ENCODE results near the gene ALG14. TPM values are rescaled to one million over a fixed set of nuclear protein-coding genes. Genes with fewer than 3 reads are reported as not detected.
"Not testable (repeated sequence)": the region's sequence is repeated elsewhere in the genome, so short reads cannot be mapped to it uniquely, and the experiment has no call there.

ALG14 gene
- total RNA-seq, 1 experiment from 2014 or later = 2.1 TPM

DNA sequence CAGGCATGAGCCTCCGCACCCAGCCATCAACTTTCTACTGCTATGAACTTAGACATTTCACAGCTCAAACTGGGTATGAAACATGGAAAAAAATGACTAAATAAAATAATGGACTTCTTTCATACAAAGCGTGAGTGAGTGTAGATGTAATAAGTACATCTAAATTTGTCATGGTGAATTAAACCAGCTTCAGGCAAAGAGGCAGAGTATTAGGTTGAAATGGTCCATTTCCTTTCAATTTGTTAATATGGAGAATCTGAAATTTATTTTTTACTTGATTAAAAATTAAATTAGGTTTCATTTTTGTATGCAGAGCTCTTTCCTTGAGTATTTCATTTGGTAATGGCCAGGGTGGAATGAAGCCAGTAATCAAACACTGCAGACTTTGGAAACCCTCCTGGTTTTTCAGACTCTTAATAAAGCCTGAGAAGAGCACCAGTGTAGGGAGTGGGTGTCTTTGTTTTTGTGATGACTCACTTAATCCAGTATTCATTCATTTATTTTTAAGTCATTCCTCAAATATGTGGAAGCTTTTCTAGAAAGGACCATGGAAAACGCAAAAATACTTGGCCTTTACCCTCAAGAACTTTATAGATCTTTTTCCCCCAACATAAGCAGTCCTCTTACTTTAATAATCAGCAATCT, 49.2 kb downstream of the ALG14 start:
- Histone ChIP-seq H3K4me3 (no peak overlapping the region), H3K36me3 (peaks cover 23% of the 10 kb centered on the region), H3K9me3 (replicated peaks) (0 out of 2 replicates have a peak, but pooled peaks cover 5% of the 10 kb centered on the region), H3K27ac (peak overlapping the region; percentile 69), H3K27me3 (replicated peaks) (no peaks in the 10 kb centered on the region), H3K4me1 (replicated peaks) (peaks cover 73% of the 10 kb centered on the region)
- DNase-seq (ENCODE audit: low read depth in 1 of 2, low spot score in 2 of 2) = peak; percentile 50 to 86

DNA sequence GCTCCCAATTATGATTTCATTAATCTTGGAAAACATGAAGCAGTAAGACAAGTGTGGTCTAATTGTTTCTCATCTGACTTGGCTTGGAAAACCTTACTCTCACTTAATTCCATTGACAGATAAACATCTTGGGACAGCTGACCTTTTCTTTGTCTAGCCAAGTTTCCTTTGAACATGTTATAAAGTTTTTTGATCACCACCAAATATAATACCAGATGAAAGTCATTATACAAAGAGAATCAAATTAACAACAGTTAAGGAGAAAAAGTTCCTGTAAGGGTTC, 50.2 kb downstream of the ALG14 start:
- Histone ChIP-seq H3K9me3 (replicated peaks) (0 out of 2 replicates have a peak, but pooled peaks cover 5% of the 10 kb centered on the region), H3K27ac (peak overlapping the region; percentile 69), H3K4me3 (no peak overlapping the region), H3K27me3 (replicated peaks) (no peaks in the 10 kb centered on the region), H3K4me1 (replicated peaks) (peaks cover 73% of the 10 kb centered on the region), H3K36me3 (peaks cover 23% of the 10 kb centered on the region)
- DNase-seq (ENCODE audit: low read depth in 1 of 2, low spot score in 2 of 2) = peak in 1 of 2 experiments; percentile 23

DNA sequence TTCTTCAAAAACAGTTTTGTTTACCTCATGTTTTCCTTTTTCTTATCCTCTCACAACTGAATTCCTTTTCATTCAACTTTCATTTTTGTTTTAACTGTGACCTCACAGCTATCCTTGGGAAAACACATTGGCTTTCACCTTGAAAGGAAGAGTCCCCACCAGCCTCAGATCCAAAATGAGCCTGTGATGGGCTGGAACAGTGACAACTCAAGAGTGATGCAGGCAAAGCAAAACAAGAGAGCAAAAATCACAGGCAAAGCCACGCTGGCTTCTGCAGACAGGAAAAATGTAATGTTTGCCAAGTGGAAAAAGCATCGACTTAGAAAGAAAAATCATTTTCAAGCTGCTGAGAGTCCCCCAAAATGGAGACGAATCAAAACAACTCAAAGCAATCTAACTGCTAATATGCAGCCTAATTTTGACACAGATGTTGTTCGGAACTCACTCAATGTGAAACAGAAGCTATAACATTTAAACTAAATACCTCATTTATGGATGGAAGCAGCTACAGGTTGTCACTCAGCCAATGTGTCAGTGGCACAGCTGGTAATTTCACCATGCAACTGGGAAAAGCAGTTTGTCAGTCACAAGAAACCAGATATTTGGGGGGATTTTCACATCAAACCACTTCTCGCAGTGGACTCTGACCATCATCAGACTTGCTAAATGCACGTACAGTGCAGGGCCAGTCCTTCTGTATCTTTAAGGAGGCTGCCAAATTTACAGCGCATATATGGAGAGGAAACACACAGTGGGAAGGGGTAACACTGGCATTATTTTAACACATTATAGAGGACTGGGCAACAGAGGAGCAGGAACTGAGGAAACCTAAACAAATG, 50.7 kb downstream of the ALG14 start:
- Histone ChIP-seq H3K36me3 (peaks cover 23% of the 10 kb centered on the region), H3K27ac (peak overlapping the region; percentile 69), H3K9me3 (replicated peaks) (0 out of 2 replicates have a peak, but pooled peaks cover 5% of the 10 kb centered on the region), H3K4me1 (replicated peaks) (peaks cover 67% of the 10 kb centered on the region), H3K27me3 (replicated peaks) (no peaks in the 10 kb centered on the region), H3K4me3 (no peak overlapping the region)
- no peak for DNase-seq (ENCODE audit: low read depth in 1 of 2, low spot score in 2 of 2)

DNA sequence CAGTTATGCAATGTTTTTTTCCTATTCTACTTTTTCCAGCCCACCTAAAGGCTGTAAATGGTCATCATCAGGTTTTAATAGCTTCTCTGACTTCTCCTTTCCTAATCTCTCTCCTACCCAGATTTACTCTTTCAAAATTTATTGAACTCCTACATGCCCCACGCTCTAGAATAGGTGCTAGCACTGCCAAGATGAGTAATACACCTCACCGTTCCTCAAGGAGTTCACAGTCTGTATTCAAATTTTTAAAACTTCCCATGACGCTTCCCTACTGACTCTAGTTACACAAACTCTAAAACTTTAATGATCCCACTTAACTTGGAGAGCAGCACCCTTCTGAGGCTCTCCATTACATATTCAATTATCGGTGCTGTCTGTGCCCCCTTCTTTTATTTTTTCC, 51.6 kb downstream of the ALG14 start:
- Histone ChIP-seq H3K9me3 (replicated peaks) (0 out of 2 replicates have a peak, but pooled peaks cover 5% of the 10 kb centered on the region), H3K36me3 (peaks cover 16% of the 10 kb centered on the region), H3K27me3 (replicated peaks) (no peaks in the 10 kb centered on the region), H3K4me3 (no peak overlapping the region), H3K27ac (peak overlapping the region; percentile 69), H3K4me1 (replicated peaks) (peaks cover 58% of the 10 kb centered on the region)
- no peak for DNase-seq (ENCODE audit: low read depth in 1 of 2, low spot score in 2 of 2)

DNA sequence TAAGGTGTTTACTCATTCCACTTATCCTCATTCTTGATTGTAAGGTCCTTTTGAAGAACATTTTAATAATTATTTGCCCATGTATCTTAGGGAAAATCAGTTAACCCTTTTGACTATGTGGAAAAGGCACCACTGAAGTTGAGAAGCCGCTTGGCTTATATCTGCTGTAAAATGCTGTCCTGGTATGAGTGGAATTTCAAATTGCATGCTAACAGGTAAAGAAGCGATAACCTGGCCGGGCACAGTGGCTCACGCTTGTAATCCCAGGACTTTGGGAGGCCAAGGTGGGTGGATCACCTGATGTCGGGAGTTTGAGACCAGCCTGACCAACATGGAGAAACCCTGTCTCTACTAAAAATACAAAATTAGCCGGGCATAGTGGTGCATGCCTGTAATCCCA, 53.3 kb downstream of the ALG14 start:
- H3K4me3 ChIP-seq; H3K27me3 ChIP-seq (replicated peaks); H3K36me3 ChIP-seq; H3K9me3 ChIP-seq (replicated peaks); DNase-seq (ENCODE audit: low read depth in 1 of 2, low spot score in 2 of 2): not testable (repeated sequence)
- 0 out of 2 replicates have a peak overlapping the region, but pooled peaks have one; percentile 13 for H3K27ac ChIP-seq
- peaks cover 52% of the 10 kb centered on the region for H3K4me1 ChIP-seq (replicated peaks)

DNA sequence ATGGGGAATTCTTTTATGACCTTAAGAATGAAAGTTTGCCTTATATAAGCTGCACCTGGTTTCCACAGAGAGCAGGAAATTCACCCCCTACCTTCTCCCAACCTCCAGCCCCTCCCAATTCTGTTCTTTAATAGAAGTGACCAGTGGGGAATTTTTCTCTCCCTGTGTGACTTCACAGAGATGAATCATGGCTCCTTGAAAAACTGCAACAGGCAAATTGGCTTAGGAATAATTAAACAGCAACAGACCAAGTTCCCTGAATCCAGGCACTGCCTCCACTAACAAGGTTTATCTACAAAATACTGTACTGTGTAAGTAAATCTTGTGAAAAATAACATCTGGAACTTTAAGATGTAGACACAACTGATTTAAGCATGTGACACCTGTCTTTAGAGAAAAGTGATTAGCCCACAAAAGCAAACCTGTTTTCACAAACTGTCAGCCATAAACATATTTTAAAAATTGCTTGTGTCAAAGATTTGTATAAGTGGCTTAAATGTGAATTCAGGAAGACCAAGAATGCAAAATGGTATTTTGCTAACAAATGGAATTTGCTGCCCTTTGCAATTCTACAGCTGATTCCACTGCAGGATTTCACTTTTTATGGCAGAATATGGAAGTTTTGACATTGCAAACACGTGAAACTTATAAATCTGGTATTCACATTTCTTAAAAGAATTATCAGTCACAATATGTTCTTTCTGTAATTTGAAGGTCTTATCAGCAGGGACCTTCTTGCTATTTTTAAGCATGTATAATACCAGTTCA, 54.0 kb downstream of the ALG14 start:
- Histone ChIP-seq H3K27me3 (replicated peaks) (no peaks in the 10 kb centered on the region), H3K27ac (peak overlapping the region; percentile 13; the same call in 1 of the 2 replicates), H3K4me1 (replicated peaks) (peaks cover 46% of the 10 kb centered on the region), H3K9me3 (replicated peaks) (no peaks in the 10 kb centered on the region), H3K36me3 (no peaks in the 10 kb centered on the region), H3K4me3 (no peak overlapping the region)
- DNase-seq (ENCODE audit: low read depth in 1 of 2, low spot score in 2 of 2) = peak in 1 of 2 experiments; percentile 47

DNA sequence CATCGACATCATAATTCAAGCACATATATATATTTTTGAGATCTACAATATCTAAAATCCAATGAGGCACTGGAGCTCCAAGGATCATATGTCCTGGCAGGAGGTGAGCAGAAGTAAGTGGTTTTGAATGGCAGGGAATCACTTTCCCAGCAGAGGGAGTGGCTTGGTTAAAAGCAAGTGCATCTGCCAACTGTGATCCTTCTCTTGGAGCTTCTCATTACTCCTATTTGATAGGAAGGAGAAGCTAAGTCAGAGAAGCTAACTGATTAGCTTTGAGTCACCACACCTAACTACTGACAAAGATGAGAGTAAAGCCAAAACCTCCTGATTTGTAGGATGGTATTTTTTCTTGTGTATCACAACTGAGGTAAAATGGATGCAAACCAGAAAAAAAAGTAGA, 55.0 kb downstream of the ALG14 start:
- no peak overlapping the region for H3K27ac ChIP-seq
- peaks cover 35% of the 10 kb centered on the region for H3K4me1 ChIP-seq (replicated peaks)
- no peaks in the 10 kb centered on the region for H3K36me3 ChIP-seq
- no peaks in the 10 kb centered on the region for H3K27me3 ChIP-seq (replicated peaks)
- no peak overlapping the region for H3K4me3 ChIP-seq
- no peak for DNase-seq (ENCODE audit: low read depth in 1 of 2, low spot score in 2 of 2)
- H3K9me3 ChIP-seq (replicated peaks) = no peaks in the 10 kb centered on the region

DNA sequence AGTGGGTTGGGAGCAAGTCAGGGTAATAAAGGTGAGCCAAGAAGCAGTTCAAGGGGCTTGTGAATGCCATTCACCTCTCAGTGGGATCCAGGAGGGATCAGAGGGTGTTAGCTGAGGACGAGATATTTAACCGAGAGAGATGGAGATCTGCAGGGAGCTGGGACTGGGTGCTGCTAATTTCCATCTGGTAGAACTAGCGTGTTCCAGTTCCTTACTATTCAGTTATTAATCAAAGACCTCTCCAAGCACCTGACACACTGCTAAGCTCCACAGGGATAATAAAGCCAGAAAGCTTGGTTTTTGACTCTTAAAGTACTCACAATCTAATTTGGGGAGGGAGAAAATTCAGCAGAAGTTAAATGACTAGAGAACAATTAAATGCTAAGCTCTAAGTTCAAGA, 57.7 kb downstream of the ALG14 start:
- H3K9me3 ChIP-seq (replicated peaks) = no peaks in the 10 kb centered on the region
- H3K27ac ChIP-seq = no peak overlapping the region
- no peak for DNase-seq (ENCODE audit: low read depth in 1 of 2, low spot score in 2 of 2)
- H3K27me3 ChIP-seq (replicated peaks) = no peaks in the 10 kb centered on the region
- no peaks in the 10 kb centered on the region for H3K36me3 ChIP-seq
- H3K4me1 ChIP-seq (replicated peaks) = peaks cover 16% of the 10 kb centered on the region
- no peak overlapping the region for H3K4me3 ChIP-seq

DNA sequence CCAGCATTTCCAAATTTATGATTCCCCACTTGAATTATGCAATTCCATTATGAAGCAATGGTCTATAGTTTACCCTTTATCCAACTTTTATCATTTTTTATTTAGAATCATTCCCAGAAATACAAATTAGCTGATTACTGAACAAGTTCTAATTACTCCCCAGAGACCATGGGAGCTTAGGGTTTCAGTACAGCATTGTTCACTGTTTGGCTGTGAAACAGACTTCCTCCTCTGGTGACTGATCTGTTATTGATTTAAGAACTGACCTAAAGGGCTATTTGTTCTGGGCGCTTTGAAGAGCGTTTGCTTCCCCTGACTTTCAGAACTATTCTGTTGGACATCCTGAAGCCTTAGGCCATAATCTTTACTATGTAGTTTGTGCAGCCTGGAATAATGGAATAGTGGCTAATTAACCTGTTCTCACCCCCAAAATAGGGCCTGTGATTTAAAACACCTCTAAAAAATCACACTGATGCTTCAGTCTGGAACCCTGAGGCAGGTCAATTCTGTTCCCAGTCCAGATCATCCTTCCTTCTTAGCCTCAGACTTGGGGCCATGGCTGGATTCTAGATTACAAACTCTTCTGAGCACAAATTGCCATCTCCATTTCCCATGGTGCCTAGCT, 58.7 kb downstream of the ALG14 start:
- DNase-seq (ENCODE audit: low read depth in 1 of 2, low spot score in 2 of 2) = no peak
- Histone ChIP-seq H3K27me3 (replicated peaks) (no peaks in the 10 kb centered on the region), H3K4me1 (replicated peaks) (peaks cover 12% of the 10 kb centered on the region), H3K27ac (no peak overlapping the region), H3K4me3 (no peak overlapping the region), H3K36me3 (no peaks in the 10 kb centered on the region), H3K9me3 (replicated peaks) (no peaks in the 10 kb centered on the region)

DNA sequence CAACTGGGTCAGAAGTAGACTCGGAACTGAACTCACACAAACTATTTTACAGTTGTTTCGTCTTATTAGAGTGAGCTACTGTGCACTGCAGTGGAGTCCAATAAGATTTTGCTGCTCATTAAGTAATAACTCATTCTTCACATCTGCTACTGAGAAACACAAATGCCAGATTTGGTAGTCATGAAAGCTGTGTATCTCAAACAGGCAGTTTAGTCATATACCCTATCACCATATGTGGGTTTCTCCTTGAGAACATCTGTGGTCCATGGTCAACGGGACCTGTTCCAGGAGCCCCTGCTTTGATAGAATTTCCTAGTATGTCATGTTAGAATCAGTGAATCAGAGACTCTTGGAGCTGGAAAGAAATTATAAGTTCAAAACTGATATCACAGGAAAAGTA, 60.4 kb downstream of the ALG14 start:
- no peak for DNase-seq (ENCODE audit: low read depth in 1 of 2, low spot score in 2 of 2)
- H3K4me3 ChIP-seq = no peak overlapping the region
- H3K4me1 ChIP-seq (replicated peaks) = no peaks in the 10 kb centered on the region
- no peaks in the 10 kb centered on the region for H3K27me3 ChIP-seq (replicated peaks)
- H3K27ac ChIP-seq = no peak overlapping the region
- H3K36me3 ChIP-seq = no peaks in the 10 kb centered on the region
- no peaks in the 10 kb centered on the region for H3K9me3 ChIP-seq (replicated peaks)

DNA sequence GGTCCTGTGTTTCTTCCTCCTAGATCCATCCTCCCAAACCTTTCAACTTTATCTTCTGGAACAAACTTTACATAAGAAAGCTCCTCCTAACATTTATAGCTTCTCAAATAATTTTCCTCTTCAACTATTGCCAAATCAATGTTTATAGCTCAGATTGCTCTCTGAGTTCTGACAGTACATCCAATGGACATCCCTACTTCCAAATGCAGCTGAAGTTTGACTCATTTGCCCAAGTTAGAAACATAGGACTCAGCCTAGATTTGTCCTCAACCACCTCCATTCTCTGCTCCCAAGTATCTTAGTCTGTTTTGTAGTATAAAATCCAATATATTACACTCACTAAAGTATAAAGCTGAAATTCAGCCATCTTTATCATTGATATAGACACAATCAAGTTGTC, 62.6 kb downstream of the ALG14 start:
- H3K27me3 ChIP-seq (replicated peaks) = no peaks in the 10 kb centered on the region
- no peaks in the 10 kb centered on the region for H3K4me1 ChIP-seq (replicated peaks)
- no peaks in the 10 kb centered on the region for H3K36me3 ChIP-seq
- H3K4me3 ChIP-seq = no peak overlapping the region
- H3K9me3 ChIP-seq (replicated peaks) = no peaks in the 10 kb centered on the region
- no peak for DNase-seq (ENCODE audit: low read depth in 1 of 2, low spot score in 2 of 2)
- no peak overlapping the region for H3K27ac ChIP-seq

DNA sequence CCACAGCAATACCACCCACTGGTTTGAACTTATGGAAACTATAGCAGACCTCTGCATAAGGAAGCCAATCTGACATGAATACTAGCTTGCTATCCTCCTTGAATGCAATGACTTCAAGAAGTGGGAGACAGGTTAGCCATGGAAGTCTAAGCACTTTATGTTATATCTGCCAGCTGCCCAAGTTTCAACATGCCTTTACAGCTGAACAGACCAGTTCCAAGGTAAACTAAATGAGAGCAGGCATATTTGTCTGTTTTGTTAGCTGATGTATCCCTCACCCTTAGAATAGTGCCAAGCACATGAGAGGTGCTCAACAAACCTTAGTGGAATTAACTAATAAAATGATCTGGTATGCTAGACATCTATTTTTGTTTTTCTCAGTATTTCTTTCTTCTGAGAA, 65.1 kb downstream of the ALG14 start:
- no peak for DNase-seq (ENCODE audit: low read depth in 1 of 2, low spot score in 2 of 2)
- no peak overlapping the region for H3K4me3 ChIP-seq
- H3K9me3 ChIP-seq (replicated peaks) = no peaks in the 10 kb centered on the region
- H3K27me3 ChIP-seq (replicated peaks) = no peaks in the 10 kb centered on the region
- no peaks in the 10 kb centered on the region for H3K36me3 ChIP-seq
- no peak overlapping the region for H3K27ac ChIP-seq
- H3K4me1 ChIP-seq (replicated peaks) = peaks cover 7% of the 10 kb centered on the region

DNA sequence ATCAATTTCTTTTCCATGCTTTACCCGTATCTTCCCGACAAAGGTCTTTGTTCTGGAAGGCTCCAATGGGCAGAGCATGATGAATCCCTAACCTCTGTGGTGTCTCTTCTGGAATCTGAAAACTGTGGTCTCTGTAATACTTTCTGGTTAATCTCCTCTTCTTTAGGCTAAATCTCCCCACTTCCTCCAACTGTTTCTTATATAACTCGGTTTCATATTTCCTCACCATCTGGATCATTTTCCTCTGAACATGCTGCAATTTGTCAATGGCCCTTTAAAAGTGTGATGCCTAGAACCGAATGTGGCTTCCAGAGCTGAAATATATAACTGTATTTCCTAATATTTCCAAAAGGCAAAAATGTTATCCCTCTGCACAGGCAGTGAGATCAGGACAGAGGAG, 66.1 kb downstream of the ALG14 start:
- no peak for DNase-seq (ENCODE audit: low read depth in 1 of 2, low spot score in 2 of 2)
- Histone ChIP-seq H3K9me3 (replicated peaks) (no peaks in the 10 kb centered on the region), H3K27ac (no peak overlapping the region), H3K4me3 (no peak overlapping the region), H3K27me3 (replicated peaks) (no peaks in the 10 kb centered on the region), H3K4me1 (replicated peaks) (peaks cover 14% of the 10 kb centered on the region), H3K36me3 (no peaks in the 10 kb centered on the region)
